H1 (cell line): Measurements from ENCODE around the gene EMID1. TPM values are rescaled to one million over a fixed set of nuclear protein-coding genes. Genes with fewer than 3 reads are reported as not detected.

Experiments
- CTCF ChIA-PET: fragments of 300-600 bp; sonication (Branson Sonifier 250); formaldehyde crosslinking; loops from one replicate; lab custom pipeline; 2021; ENCODE audit not compliant: partially characterized antibody; lab: Charles Lee
- POLR2A ChIA-PET: fragments of 300-600 bp; sonication (Branson Sonifier 250); formaldehyde crosslinking; loops from one replicate; lab custom pipeline; 2021; ENCODE audit warnings: inconsistent platforms; ENCODE audit not compliant: partially characterized antibody; lab: Charles Lee
- DNase-seq, 2 experiments: peaks; one replicate each; pipeline versions ENCODE4 v3.0.0 to v3.0.0-alpha.2; 2010 to 2022; ENCODE audit warnings: low spot score in 2 of 2, low read depth in 1 of 2, mixed read lengths in 1 of 2
- FAIRE-seq: peaks from 2 replicates; lab custom pipeline; 2011; peaks lifted over from hg19 to GRCh38; lab: Jason Lieb, UNC
- H2AFZ ChIP-seq: 2 replicates; pipeline ENCODE4 v1.8.1; 2012; ENCODE audit warnings: low read length, inconsistent platforms
- H2AK5ac ChIP-seq: 2 replicates; pipeline ENCODE4 v1.6.1; 2013; ENCODE audit warnings: low read depth, low read length
- H2BK120ac ChIP-seq: replicated peaks from 2 replicates; pipeline ENCODE3; 2013; ENCODE audit warnings: low read depth, low read length, inconsistent platforms
- H2BK12ac ChIP-seq: 2 replicates; pipeline ENCODE4 v1.6.1; 2013; ENCODE audit warnings: low read depth, low read length
- H2BK15ac ChIP-seq: 2 replicates; pipeline ENCODE4 v1.6.1; 2013; ENCODE audit warnings: low read length
- H2BK20ac ChIP-seq: 2 replicates; pipeline ENCODE4 v1.6.1; 2013; ENCODE audit warnings: low read length
- H2BK5ac ChIP-seq: 2 replicates; pipeline ENCODE4 v1.6.1; 2013; ENCODE audit warnings: low read depth, low read length
- H3K14ac ChIP-seq: 2 replicates; pipeline ENCODE4 v1.6.1; 2013; ENCODE audit warnings: inconsistent platforms; ENCODE audit not compliant: insufficient read length
- H3K18ac ChIP-seq: 2 replicates; pipeline ENCODE4 v1.6.1; 2013; ENCODE audit warnings: low read length; ENCODE audit errors: extremely low read depth
- H3K23ac ChIP-seq: 2 replicates; pipeline ENCODE4 v1.6.1; 2013; ENCODE audit warnings: inconsistent platforms; ENCODE audit not compliant: insufficient read length
- H3K23me2 ChIP-seq: 2 replicates; pipeline ENCODE4 v1.6.1; 2013; ENCODE audit warnings: low read depth, low read length
- H3K27ac ChIP-seq: 2 replicates; pipeline ENCODE4 v1.6.1; 2011; ENCODE audit warnings: low read depth, low read length, inconsistent platforms
- H3K27me3 ChIP-seq, 4 experiments: replicated peaks in 1 of 4; 1 replicate in 1 of 4; 2 replicates in 3 of 4; pipeline versions ENCODE4 v1.6.1 to v1.8.1; 2011 to 2013; ENCODE audit warnings: low read length in 3 of 4, mild to moderate bottlenecking in 3 of 4, inconsistent platforms in 2 of 4, mixed read lengths in 2 of 4, moderate library complexity in 1 of 4; ENCODE audit not compliant: control insufficient read depth in 3 of 4, insufficient read depth in 3 of 4; ENCODE audit errors: extremely low read depth in 1 of 4
- H3K36me3 ChIP-seq, 4 experiments: 2 replicates each; pipeline versions ENCODE4 v1.6.1 to v1.8.1; 2011 to 2013; ENCODE audit warnings: mild to moderate bottlenecking in 4 of 4, low read length in 3 of 4, moderate library complexity in 2 of 4, control low read depth in 1 of 4, inconsistent platforms in 1 of 4; ENCODE audit not compliant: insufficient read depth in 4 of 4, control insufficient read depth in 2 of 4
- H3K4ac ChIP-seq: replicated peaks from 2 replicates; pipeline ENCODE3; 2013; ENCODE audit warnings: low read length, low read depth, mixed read lengths, inconsistent platforms; ENCODE audit not compliant: insufficient read length
- H3K4me1 ChIP-seq, 4 experiments: replicated peaks in 1 of 4; 1 replicate in 1 of 4; 2 replicates in 3 of 4; pipeline versions ENCODE4 v1.6.1 to v1.8.1; 2011 to 2013; ENCODE audit warnings: low read length in 3 of 4, inconsistent platforms in 2 of 4, mixed read lengths in 1 of 4; ENCODE audit not compliant: insufficient read depth in 4 of 4, control insufficient read depth in 3 of 4
- H3K4me2 ChIP-seq, 2 experiments: 2 replicates each; pipeline versions ENCODE4 v1.6.1 to v1.8.1; 2011 to 2013; ENCODE audit warnings: low read depth in 2 of 2, low read length in 2 of 2, control low read depth in 1 of 2, inconsistent platforms in 1 of 2, mild to moderate bottlenecking in 1 of 2; ENCODE audit not compliant: insufficient read depth in 1 of 2
- H3K4me3 ChIP-seq, 4 experiments: fragments of 200-600, 300-600 bp in 1 of 4; sonication (generic), shearing (Covaris generic), sonication (Bioruptor Twin) in 1 of 4; 2 replicates each; pipeline versions ENCODE4 v1.5.1 to v1.8.1; 2011 to 2016; ENCODE audit warnings: low read length in 4 of 4, low read depth in 3 of 4, control low read depth in 2 of 4, inconsistent platforms in 2 of 4, mild to moderate bottlenecking in 2 of 4, mixed read lengths in 1 of 4, moderate library complexity in 1 of 4; ENCODE audit not compliant: insufficient read depth in 2 of 4; ENCODE audit errors: extremely low read depth in 1 of 4
- H3K56ac ChIP-seq: replicated peaks from 2 replicates; pipeline ENCODE3; 2013; ENCODE audit warnings: low read depth, mild to moderate bottlenecking, mixed read lengths, low read length, inconsistent platforms; ENCODE audit not compliant: insufficient read length
- H3K79me1 ChIP-seq: 2 replicates; pipeline ENCODE4 v1.6.1; 2013; ENCODE audit warnings: low read depth, low read length, control low read depth
- H3K79me2 ChIP-seq, 2 experiments: 2 replicates each; pipeline versions ENCODE4 v1.6.1 to v1.8.1; 2012 to 2013; ENCODE audit warnings: low read length in 2 of 2, mild to moderate bottlenecking in 2 of 2, inconsistent platforms in 1 of 2; ENCODE audit not compliant: insufficient read depth in 2 of 2, control insufficient read depth in 1 of 2
- H3K9ac ChIP-seq, 4 experiments: replicated peaks in 1 of 4; 1 replicate in 1 of 4; 2 replicates in 3 of 4; pipeline versions ENCODE4 v1.6.1 to v1.8.1; 2011 to 2013; ENCODE audit warnings: low read depth in 3 of 4, low read length in 3 of 4, control low read depth in 2 of 4, mild to moderate bottlenecking in 2 of 4, moderate library complexity in 2 of 4, inconsistent platforms in 1 of 4; ENCODE audit errors: extremely low read depth in 1 of 4
- H3K9me3 ChIP-seq, 2 experiments: 2 replicates each; pipeline versions ENCODE4 v1.6.1 to v1.8.1; 2012 to 2013; ENCODE audit warnings: mild to moderate bottlenecking in 2 of 2, moderate library complexity in 2 of 2, control low read depth in 1 of 2, inconsistent platforms in 1 of 2, low read depth in 1 of 2, low read length in 1 of 2, mixed read lengths in 1 of 2; ENCODE audit not compliant: insufficient read depth in 2 of 2
- H4K20me1 ChIP-seq, 2 experiments: replicated peaks in 1 of 2; 2 replicates each; pipeline versions ENCODE3 to v1.8.1; 2011 to 2013; ENCODE audit warnings: inconsistent platforms in 2 of 2, low read length in 2 of 2, mild to moderate bottlenecking in 1 of 2; ENCODE audit not compliant: insufficient read depth in 2 of 2, control insufficient read depth in 1 of 2
- H4K5ac ChIP-seq: 2 replicates; pipeline ENCODE4 v1.6.1; 2013; ENCODE audit warnings: low read length, low read depth, mixed read lengths, inconsistent platforms; ENCODE audit not compliant: insufficient read length
- H4K8ac ChIP-seq: 2 replicates; pipeline ENCODE4 v1.8.0; 2013; ENCODE audit warnings: mild to moderate bottlenecking, moderate library complexity, low read length, inconsistent platforms; ENCODE audit not compliant: insufficient read depth; ENCODE audit errors: extremely low read depth
- H4K91ac ChIP-seq: replicated peaks from 2 replicates; pipeline ENCODE3; 2013; ENCODE audit warnings: low read length, mixed read lengths, inconsistent platforms; ENCODE audit not compliant: insufficient read length
- GABPA ChIP-seq: IDR thresholded peaks from 2 replicates; pipeline ENCODE4 v1.6.1; 2011; ENCODE audit warnings: mild to moderate bottlenecking, low read length, moderate library complexity, borderline replicate concordance; ENCODE audit not compliant: insufficient read depth
- GTF2F1 ChIP-seq: IDR thresholded peaks from 2 replicates; pipeline ENCODE4 v1.6.1; 2012; ENCODE audit warnings: low read depth, low read length, improper control_type of control experiment, borderline replicate concordance
- JUN ChIP-seq: IDR thresholded peaks from 2 replicates; pipeline ENCODE4 v1.6.1; 2011; ENCODE audit warnings: low read depth, mild to moderate bottlenecking, improper control_type of control experiment, low read length
- KDM1A ChIP-seq: fragments of 200-600, 300-600 bp; sonication (generic); IDR thresholded peaks from 2 replicates; pipeline ENCODE4 v1.7.1; 2016; ENCODE audit warnings: mild to moderate bottlenecking, low read length, borderline replicate concordance
- KDM5A ChIP-seq: fragments of 200-600 bp; IDR thresholded peaks from 2 replicates; pipeline ENCODE4 v1.7.1; 2012; ENCODE audit warnings: mild to moderate bottlenecking, low read length, inconsistent platforms, mixed read lengths
- POLR2A ChIP-seq, 2 experiments: IDR thresholded peaks; 1 replicate in 1 of 2; 2 replicates in 1 of 2; pipeline ENCODE4 v1.6.1; 2011; ENCODE audit warnings: low read depth in 2 of 2, low read length in 2 of 2, mild to moderate bottlenecking in 2 of 2; ENCODE audit errors: control extremely low read depth in 1 of 2
- RFX5 ChIP-seq: IDR thresholded peaks from 2 replicates; pipeline ENCODE4 v1.6.1; 2011; ENCODE audit warnings: low read depth, low read length, improper control_type of control experiment, borderline replicate concordance
- SIRT6 ChIP-seq: IDR thresholded peaks from one replicate; pipeline ENCODE4 v1.7.1; 2012; ENCODE audit warnings: low read length, inconsistent platforms
- SIX5 ChIP-seq: IDR thresholded peaks from 2 replicates; pipeline ENCODE4 v1.6.1; 2011; ENCODE audit warnings: mild to moderate bottlenecking, low read depth, low read length
- SP4 ChIP-seq: IDR thresholded peaks from 2 replicates; pipeline ENCODE4 v1.6.1; 2012; ENCODE audit warnings: low read length, inconsistent platforms
- WGBS, 2 experiments: shearing (Covaris generic) in 1 of 2; methylation state at CpG; one replicate each; pipeline versions ENCODE4 v1.1.6 to v1.1.7; 2013 to 2015; ENCODE audit warnings: low lambda C conversion rate in 2 of 2, mixed read lengths in 2 of 2, inconsistent platforms in 1 of 2, low coverage in 1 of 2, missing lambda C conversion rate in 1 of 2; ENCODE audit not compliant: insufficient replicate concordance in 2 of 2, insufficient coverage in 1 of 2, insufficient read length in 1 of 2; ENCODE audit errors: extremely low coverage in 1 of 2, missing lambda C conversion rate in 1 of 2; 5-methylcytosine and 5-hydroxymethylcytosine counted together
- polyA plus RNA-seq, 7 experiments: library from polyadenylated mRNA; depleted of rRNA in 3 of 7; stranded (reverse) in 5 of 7; unstranded in 2 of 7; fragments of >200 nt in 5 of 7; fragments of 200-250 nt in 2 of 7; gene quantifications; 1 replicate in 5 of 7; 2 replicates in 1 of 7; 4 replicates in 1 of 7; pipeline versions ENCODE4 v1.2.1 to v1.2.3, GENCODE V29; 2011 to 2013; ENCODE audit warnings: missing spikeins in 2 of 7, mixed read lengths in 2 of 7
- total RNA-seq: library from RNA; stranded (reverse); fragmentation: NEBNext Ultra II Directional; extraction: Animal tissue kit (Norgen Biotek cat#: 25700); gene quantifications from 2 replicates; pipeline ENCODE4 v1.2.1, GENCODE V29; 2021
- TF ChIP-seq, protein P1 (sequence below): IDR thresholded peaks from 2 replicates; pipeline ENCODE4 v1.6.1; 2012; ENCODE audit warnings: inconsistent platforms
- TF ChIP-seq, protein P2 (sequence below), 3 experiments: IDR thresholded peaks; 1 replicate in 2 of 3; 2 replicates in 1 of 3; pipeline versions ENCODE4 v1.5.1 to v1.6.1; 2011; ENCODE audit warnings: low read length in 3 of 3, mild to moderate bottlenecking in 3 of 3, inconsistent platforms in 2 of 3, low read depth in 1 of 3, moderate library complexity in 1 of 3; ENCODE audit not compliant: insufficient read depth in 1 of 3; ENCODE audit errors: control extremely low read depth in 1 of 3

The EMID1 gene
- total and polyA plus RNA-seq, 2 of the 8 experiments (the other 6 are each of a cell fraction or from before 2014, with no cell fraction given) = 3.9 to 7.4 TPM

DNA sequence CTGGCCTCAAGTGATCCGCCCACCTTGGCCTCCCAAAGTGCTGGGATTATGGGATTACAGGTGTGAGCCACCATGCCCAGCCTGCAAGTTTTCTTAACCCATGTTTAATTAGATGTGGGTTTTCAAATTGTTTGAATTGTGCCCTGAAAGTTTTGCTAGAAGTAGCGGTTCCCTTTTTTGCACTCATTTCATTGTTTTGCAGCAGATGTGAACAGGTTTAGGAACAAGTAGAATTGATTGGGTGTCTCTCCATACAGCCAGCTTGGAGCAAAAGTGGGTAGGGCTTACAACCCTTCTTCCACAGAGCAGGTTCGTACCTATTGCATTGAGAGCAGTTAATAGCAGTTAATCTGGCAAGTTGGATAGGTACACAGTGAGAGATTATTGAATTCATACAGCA, 78.5 kb downstream of the EMID1 start:
- Histone ChIP-seq H2AFZ (no peak overlapping the region), H3K4me3 (no peak overlapping the region), H3K14ac (no peak overlapping the region), H3K4ac (no peak overlapping the region), H3K4me2 (no peak overlapping the region), H2BK5ac (no peak overlapping the region), H2BK20ac (no peak overlapping the region), H3K79me2 (peaks cover under 1 to 59% of the 10 kb centered on the region in 2 experiments; a peak in 3 of 4 replicates), H3K79me1 (no peaks in the 10 kb centered on the region; the same call in 1 of the 2 replicates), H3K23me2 (no peaks in the 10 kb centered on the region), H2BK120ac (no peak overlapping the region), H3K9ac (no peak overlapping the region), H2BK15ac (no peak overlapping the region), H3K36me3 (peaks cover 35 to 96% (median 76%) of the 10 kb centered on the region in 4 experiments), H3K18ac (no peak overlapping the region), H3K23ac (no peak overlapping the region), H4K20me1 (peaks cover 12 to 17% of the 10 kb centered on the region in 2 experiments), H2AK5ac (no peak overlapping the region), H3K4me1 (no peaks in the 10 kb centered on the region), H4K91ac (no peak overlapping the region), H4K5ac (no peak overlapping the region), H3K27me3 (no peaks in the 10 kb centered on the region), H3K56ac (no peak overlapping the region), H3K9me3 (no peaks in the 10 kb centered on the region), H4K8ac (no peak overlapping the region), H3K27ac (no peak overlapping the region), H2BK12ac (no peak overlapping the region)
- FAIRE-seq (no peak), DNase-seq (no peak)
- ChIA-PET CTCF (interaction anchor here (0.6 to 2.5 kb wide), 5 partner anchors 11 to 241 kb away, joined by 3 to 8 read pairs (median 3); no protein-coding TSS in a partner anchor), POLR2A (interaction anchor here (1.1 to 20.1 kb wide), 5 partner anchors 9 to 18 kb away, joined by 3 to 436 read pairs (median 9); partner anchors contain the start of genes EWSR1 and RHBDD3)
- 92% methylated on average over 3 of the region's 3 CpGs; no CpG with 5 or more reads in 1 of the 2 experiments for WGBS, 2 experiments
- no peak for TF ChIP-seq SP4
- no peak for TF ChIP-seq SIRT6
- TF ChIP-seq POLR2A (IDR thresholded peaks at IDR 0.05; ENCODE audit: control extremely low read depth in 1 of 2, low read depth in 2 of 2, low read length in 2 of 2) = no peak
- no peak for TF ChIP-seq KDM5A
- no peak for TF ChIP-seq RFX5
- TF ChIP-seq JUN = no peak
- TF ChIP-seq, protein P1, sequence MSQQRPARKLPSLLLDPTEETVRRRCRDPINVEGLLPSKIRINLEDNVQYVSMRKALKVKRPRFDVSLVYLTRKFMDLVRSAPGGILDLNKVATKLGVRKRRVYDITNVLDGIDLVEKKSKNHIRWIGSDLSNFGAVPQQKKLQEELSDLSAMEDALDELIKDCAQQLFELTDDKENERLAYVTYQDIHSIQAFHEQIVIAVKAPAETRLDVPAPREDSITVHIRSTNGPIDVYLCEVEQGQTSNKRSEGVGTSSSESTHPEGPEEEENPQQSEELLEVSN = no peak
- TF ChIP-seq, protein P2, sequence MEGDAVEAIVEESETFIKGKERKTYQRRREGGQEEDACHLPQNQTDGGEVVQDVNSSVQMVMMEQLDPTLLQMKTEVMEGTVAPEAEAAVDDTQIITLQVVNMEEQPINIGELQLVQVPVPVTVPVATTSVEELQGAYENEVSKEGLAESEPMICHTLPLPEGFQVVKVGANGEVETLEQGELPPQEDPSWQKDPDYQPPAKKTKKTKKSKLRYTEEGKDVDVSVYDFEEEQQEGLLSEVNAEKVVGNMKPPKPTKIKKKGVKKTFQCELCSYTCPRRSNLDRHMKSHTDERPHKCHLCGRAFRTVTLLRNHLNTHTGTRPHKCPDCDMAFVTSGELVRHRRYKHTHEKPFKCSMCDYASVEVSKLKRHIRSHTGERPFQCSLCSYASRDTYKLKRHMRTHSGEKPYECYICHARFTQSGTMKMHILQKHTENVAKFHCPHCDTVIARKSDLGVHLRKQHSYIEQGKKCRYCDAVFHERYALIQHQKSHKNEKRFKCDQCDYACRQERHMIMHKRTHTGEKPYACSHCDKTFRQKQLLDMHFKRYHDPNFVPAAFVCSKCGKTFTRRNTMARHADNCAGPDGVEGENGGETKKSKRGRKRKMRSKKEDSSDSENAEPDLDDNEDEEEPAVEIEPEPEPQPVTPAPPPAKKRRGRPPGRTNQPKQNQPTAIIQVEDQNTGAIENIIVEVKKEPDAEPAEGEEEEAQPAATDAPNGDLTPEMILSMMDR (IDR thresholded peaks at IDR 0.05; ENCODE audit: control extremely low read depth in 1 of 3, insufficient read depth in 1 of 3, low read depth in 1 of 3, low read length in 3 of 3) = no peak
- no peak for TF ChIP-seq GTF2F1
- no peak for TF ChIP-seq GABPA
- TF ChIP-seq SIX5 = no peak
- no peak for TF ChIP-seq KDM1A
